Transverse colon (tissue), 4 donors: ENCODE data around the gene MED15. TPM values are rescaled to one million over a fixed set of nuclear protein-coding genes. Genes with fewer than 3 reads are reported as not detected.

ENCODE experiments used
- DNase-seq: peaks from one replicate; pipeline ENCODE4 v3.0.0-alpha.2; 2019
- H3K27ac ChIP-seq, 4 donors: fragments of 200-600 bp; sonication (generic); 2 replicates each; pipeline ENCODE4 v1.5.1; 2016 to 2018; ENCODE audit warnings: inconsistent platforms in 4 of 4
- H3K27me3 ChIP-seq: fragments of 200-600 bp; sonication (generic); 2 replicates; pipeline ENCODE4 v1.5.1; 2017; ENCODE audit warnings: inconsistent platforms
- H3K36me3 ChIP-seq, 4 donors: fragments of 200-600 bp; sonication (generic); 2 replicates each; pipeline ENCODE4 v1.5.1; 2017 to 2019; ENCODE audit warnings: inconsistent platforms in 4 of 4
- H3K4me1 ChIP-seq, 4 donors: fragments of 200-600 bp; sonication (generic); 2 replicates each; pipeline ENCODE4 v1.5.1; 2017 to 2020; ENCODE audit warnings: inconsistent platforms in 4 of 4
- H3K4me3 ChIP-seq, 4 donors: fragments of 200-600 bp; sonication (generic); 1 replicate in 1 of 4; 2 replicates in 3 of 4; pipeline versions ENCODE4 v1.5.1 to v1.6.1; 2017 to 2019; ENCODE audit warnings: inconsistent platforms in 4 of 4
- H3K9me3 ChIP-seq, 2 donors: fragments of 200-600 bp; sonication (generic); 2 replicates each; pipeline ENCODE4 v1.5.1; 2017 to 2019; ENCODE audit warnings: inconsistent platforms in 2 of 2
- EP300 ChIP-seq: sonication (generic); formaldehyde crosslinking; IDR thresholded peaks from one replicate; pipeline ENCODE4 v1.6.1; 2017; ENCODE audit warnings: antibody characterized with exemption, low read depth
- POLR2A ChIP-seq: fragments of 450-650 bp; IDR thresholded peaks from one replicate; pipeline ENCODE4 v1.6.1; 2016; ENCODE audit warnings: antibody characterized with exemption, mild to moderate bottlenecking, moderate library complexity
- POLR2AphosphoS5 ChIP-seq, 3 donors: sonication (generic); formaldehyde crosslinking; IDR thresholded peaks; one replicate each; pipeline ENCODE4 v1.6.1; 2016; ENCODE audit warnings: antibody characterized with exemption in 3 of 3
- WGBS, 2 donors: methylation state at CpG; one replicate each; pipeline ENCODE4 v1.1.5; 2018; ENCODE audit warnings: low coverage in 1 of 2; 5-methylcytosine and 5-hydroxymethylcytosine counted together
- in situ Hi-C, 4 donors: fragments of 200-750 bp; cut with MboI; loops; one replicate each; pipeline versions ENCODE4 v1.15.0 to v1.15.1; 2017; ENCODE audit warnings: low sequenced_read_pairs in 3 of 4, low pct_ligation_motif_present in 1 of 4, low pct_unique_long_range_greater_than_20kb in 1 of 4
- intact Hi-C: fragments of 100-400 bp; cut with DNase I; formaldehyde crosslinking; loops from one replicate; pipeline ENCODE4 v1.15.1; 2023; ENCODE audit warnings: low total_unique reads
- total RNA-seq, 4 donors: library from RNA; depleted of rRNA; stranded (reverse); fragments of >200 nt; gene quantifications; one replicate each; pipeline ENCODE4 v1.1.0, GENCODE V29; 2016
- TF ChIP-seq, protein P1 (sequence below), 5 experiments: fragments of 200-600 bp in 3 of 5; fragments of 450-650 bp in 2 of 5; sonication (generic) in 3 of 5; IDR thresholded peaks; 1 replicate in 2 of 5; 2 replicates in 3 of 5; pipeline ENCODE4 v1.5.1; 2016 to 2017; ENCODE audit warnings: antibody characterized with exemption in 5 of 5, inconsistent platforms in 3 of 5, mild to moderate bottlenecking in 2 of 5, moderate library complexity in 1 of 5

MED15 gene
- total RNA-seq, 4 donors from 2014 or later: 70.3 to 211 (median 116) TPM

DNA sequence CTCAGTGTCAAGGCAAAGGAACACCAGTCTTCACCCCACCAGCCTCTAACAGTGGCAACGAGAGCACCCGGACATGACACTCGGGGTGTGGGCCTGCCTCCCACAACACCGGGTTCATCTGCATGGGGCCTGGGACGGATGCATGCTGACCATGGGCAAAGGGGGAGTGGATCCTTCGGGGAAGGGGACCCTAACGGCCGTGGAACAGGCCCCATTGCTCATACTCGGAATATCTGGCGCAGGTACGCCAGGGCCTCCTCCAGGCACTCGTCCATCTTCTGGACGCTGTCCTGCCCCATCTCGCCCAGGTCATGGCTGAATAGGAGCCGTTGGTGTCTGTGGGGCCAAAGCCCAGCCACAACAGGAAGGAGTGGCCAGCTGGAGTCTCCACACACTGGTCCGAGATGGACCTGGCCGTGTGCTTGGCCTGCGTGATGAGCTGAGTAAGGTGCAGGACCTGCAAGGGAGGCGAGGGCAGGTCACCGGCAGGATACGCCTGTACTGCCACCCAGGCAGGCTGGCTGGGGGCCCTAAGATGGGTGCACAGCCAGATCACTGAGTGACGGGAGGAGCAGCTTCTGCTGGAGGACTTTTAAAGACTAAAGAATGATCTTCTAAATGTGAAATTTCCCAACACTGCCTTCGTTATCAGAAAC is 96.8 kb downstream of the MED15 start:
- Histone ChIP-seq H3K27ac (no peak overlapping the region), H3K36me3 (no peaks in the 10 kb centered on the region), H3K9me3 (no peaks in the 10 kb centered on the region), H3K4me3 (no peak overlapping the region), H3K27me3 (no peaks in the 10 kb centered on the region), H3K4me1 (no peaks in the 10 kb centered on the region)
- intact Hi-C loops (no loop called here), in situ Hi-C loops (no loop called here)
- TF ChIP-seq, protein P1, sequence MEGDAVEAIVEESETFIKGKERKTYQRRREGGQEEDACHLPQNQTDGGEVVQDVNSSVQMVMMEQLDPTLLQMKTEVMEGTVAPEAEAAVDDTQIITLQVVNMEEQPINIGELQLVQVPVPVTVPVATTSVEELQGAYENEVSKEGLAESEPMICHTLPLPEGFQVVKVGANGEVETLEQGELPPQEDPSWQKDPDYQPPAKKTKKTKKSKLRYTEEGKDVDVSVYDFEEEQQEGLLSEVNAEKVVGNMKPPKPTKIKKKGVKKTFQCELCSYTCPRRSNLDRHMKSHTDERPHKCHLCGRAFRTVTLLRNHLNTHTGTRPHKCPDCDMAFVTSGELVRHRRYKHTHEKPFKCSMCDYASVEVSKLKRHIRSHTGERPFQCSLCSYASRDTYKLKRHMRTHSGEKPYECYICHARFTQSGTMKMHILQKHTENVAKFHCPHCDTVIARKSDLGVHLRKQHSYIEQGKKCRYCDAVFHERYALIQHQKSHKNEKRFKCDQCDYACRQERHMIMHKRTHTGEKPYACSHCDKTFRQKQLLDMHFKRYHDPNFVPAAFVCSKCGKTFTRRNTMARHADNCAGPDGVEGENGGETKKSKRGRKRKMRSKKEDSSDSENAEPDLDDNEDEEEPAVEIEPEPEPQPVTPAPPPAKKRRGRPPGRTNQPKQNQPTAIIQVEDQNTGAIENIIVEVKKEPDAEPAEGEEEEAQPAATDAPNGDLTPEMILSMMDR (IDR thresholded peaks at IDR 0.05): no peak
- TF ChIP-seq POLR2A: no peak
- TF ChIP-seq POLR2AphosphoS5 (IDR thresholded peaks at IDR 0.05): no peak
- TF ChIP-seq EP300: no peak
- 86 to 98% methylated on average over 5 to 20 of the region's 23 CpGs for WGBS, 2 donors
- no peak for DNase-seq

DNA sequence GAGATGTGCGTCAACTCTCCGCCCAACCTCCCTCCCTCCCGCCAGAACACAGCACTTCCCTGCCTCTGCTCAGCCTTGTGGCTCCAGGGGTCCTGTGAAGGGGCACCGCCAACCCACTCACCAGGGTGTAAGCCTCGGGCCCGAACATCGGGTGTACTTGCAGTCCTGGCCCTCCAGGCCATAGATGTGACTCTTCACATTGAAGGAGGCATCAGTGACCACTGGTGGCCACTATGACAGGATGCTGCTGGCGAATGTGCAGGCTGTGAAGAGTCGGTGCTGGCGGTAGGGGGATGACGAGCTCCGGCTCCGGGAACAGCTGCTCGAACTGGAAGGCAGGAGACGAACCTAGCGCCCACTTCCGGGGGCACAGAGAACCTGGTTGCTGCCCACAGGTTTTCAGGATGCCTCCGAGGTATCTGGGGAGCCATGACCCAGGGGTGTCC is 97.4 kb downstream of the MED15 start:
- no peak for DNase-seq
- intact Hi-C loops: no loop called here
- H3K27ac ChIP-seq: no peak overlapping the region
- in situ Hi-C loops: no loop called here
- no peaks in the 10 kb centered on the region for H3K36me3 ChIP-seq
- H3K9me3 ChIP-seq: no peaks in the 10 kb centered on the region
- no peak overlapping the region for H3K4me3 ChIP-seq
- no peak for TF ChIP-seq EP300
- TF ChIP-seq POLR2A: no peak
- no peak for TF ChIP-seq POLR2AphosphoS5 (IDR thresholded peaks at IDR 0.05)
- TF ChIP-seq, protein P1 (IDR thresholded peaks at IDR 0.05): no peak
- 87% methylated on average over 13 of the region's 18 CpGs; no CpG with 5 or more reads in 1 of the 2 donors for WGBS, 2 donors
- no peaks in the 10 kb centered on the region for H3K27me3 ChIP-seq
- H3K4me1 ChIP-seq: no peaks in the 10 kb centered on the region

DNA sequence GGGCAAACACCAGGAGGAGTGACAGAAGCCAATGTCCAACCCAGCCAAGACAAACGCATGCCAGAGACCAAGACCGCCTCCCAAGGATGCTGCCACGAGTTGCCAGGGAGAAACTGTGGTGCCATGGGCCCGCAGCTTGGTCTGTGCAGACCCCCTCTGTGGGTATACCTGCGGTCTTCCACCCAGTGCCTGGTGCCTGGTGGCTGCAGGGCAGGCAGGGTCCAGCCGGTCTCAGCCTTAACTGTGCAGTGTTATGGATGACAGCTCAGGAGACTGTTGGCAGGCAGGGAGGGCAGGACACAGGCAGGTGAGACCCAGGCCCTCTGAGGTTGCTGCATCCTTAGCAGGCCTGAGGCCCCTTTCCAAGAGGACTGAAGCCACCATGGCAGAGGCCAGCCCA is 97.9 kb downstream of the MED15 start:
- in situ Hi-C loops: no loop called here
- H3K27me3 ChIP-seq: no peaks in the 10 kb centered on the region
- no peaks in the 10 kb centered on the region for H3K4me1 ChIP-seq
- H3K9me3 ChIP-seq: no peaks in the 10 kb centered on the region
- intact Hi-C loops: no loop called here
- DNase-seq: no peak
- WGBS, 2 donors: 92% methylated on average over 6 of the region's 6 CpGs; no CpG with 5 or more reads in 1 of the 2 donors
- H3K27ac ChIP-seq: no peak overlapping the region
- H3K4me3 ChIP-seq: no peak overlapping the region
- H3K36me3 ChIP-seq: no peaks in the 10 kb centered on the region
- no peak for TF ChIP-seq POLR2A
- TF ChIP-seq, protein P1 (IDR thresholded peaks at IDR 0.05): no peak
- no peak for TF ChIP-seq POLR2AphosphoS5 (IDR thresholded peaks at IDR 0.05)

DNA sequence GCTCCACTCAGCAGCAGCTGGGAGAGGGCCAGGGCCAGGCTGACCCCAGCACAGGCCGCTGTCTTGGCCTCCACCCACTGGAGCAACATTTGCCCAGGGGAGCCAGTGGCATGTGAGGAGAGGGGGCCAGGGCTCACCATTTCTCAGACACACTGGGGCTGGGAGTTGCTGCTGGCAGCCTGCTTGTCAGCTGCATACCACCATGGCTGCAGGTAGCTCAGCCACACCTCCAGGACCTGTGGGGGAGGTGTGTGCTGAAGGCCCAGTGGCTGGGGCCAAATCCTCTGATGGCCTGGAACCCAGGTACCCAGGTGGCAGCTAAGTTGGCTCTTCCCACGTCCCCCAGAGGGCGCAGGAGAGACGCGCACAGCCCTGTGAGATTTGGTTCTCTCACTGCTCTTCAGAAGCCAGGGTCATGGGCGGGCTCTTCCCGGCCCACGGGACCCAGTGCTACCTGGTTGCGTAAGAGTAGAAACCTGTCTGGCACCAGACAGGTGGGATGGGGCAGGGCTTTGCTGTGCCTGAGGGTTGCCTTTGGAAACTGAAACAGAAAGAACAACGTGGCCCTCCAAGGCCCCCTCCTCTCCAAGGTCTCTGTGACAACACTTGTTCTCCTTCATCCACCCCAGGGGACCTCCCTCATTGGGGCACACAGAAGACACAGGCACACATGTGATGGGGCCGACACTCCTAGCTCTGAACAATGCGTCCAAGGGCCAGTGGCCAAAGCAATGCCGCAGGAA is 98.8 kb downstream of the MED15 start:
- no peaks in the 10 kb centered on the region for H3K4me1 ChIP-seq
- no peaks in the 10 kb centered on the region for H3K9me3 ChIP-seq
- TF ChIP-seq POLR2A: no peak
- TF ChIP-seq, protein P1 (IDR thresholded peaks at IDR 0.05): peak; percentile 34 to 71 (median 66)
- intact Hi-C loops (no loop called here), in situ Hi-C loops (no loop called here)
- no peaks in the 10 kb centered on the region for H3K36me3 ChIP-seq
- DNase-seq: peak; percentile 66
- no peak overlapping the region for H3K27ac ChIP-seq
- WGBS, 2 donors: 23 to 26% methylated on average over 7 to 12 of the region's 13 CpGs
- H3K27me3 ChIP-seq: no peaks in the 10 kb centered on the region
- H3K4me3 ChIP-seq: no peak overlapping the region
